ENCODE data around the gene PDLIM5. TPM values are rescaled to one million over a fixed set of nuclear protein-coding genes. Genes with fewer than 3 reads are reported as not detected.
"Not testable (repeated sequence)": the region's sequence is repeated elsewhere in the genome, so short reads cannot be mapped to it uniquely, and the experiment has no call there.

PDLIM5 gene
- total RNA-seq, 4 donors from 2014 or later, result 62.9 to 133 (median 110) TPM

GRCh38 chr4:94508806-94509205 is 57.1 kb downstream of the PDLIM5 start:
- no peak for DNase-seq
- H3K4me1 ChIP-seq, result peaks cover 13 to 40% (median 28%) of the 10 kb centered on the region in 4 donors
- TF ChIP-seq EP300 (IDR thresholded peaks at IDR 0.05; ENCODE audit: low read depth), result no peak
- no peak for TF ChIP-seq CTCF (IDR thresholded peaks at IDR 0.05)
- TF ChIP-seq POLR2AphosphoS5 (IDR thresholded peaks at IDR 0.05), result no peak
- TF ChIP-seq POLR2A (IDR thresholded peaks at IDR 0.05), result no peak
- no peaks in the 10 kb centered on the region for H3K9me3 ChIP-seq
- no peak overlapping the region for H3K4me3 ChIP-seq
- intact Hi-C loops (cut with DNase I; ENCODE audit: low total_unique reads) (no loop called here), in situ Hi-C loops (cut with MboI; ENCODE audit: low pct_ligation_motif_present in 1 of 4, low pct_unique_long_range_greater_than_20kb in 1 of 4, low sequenced_read_pairs in 3 of 4) (no loop called here)
- H3K27ac ChIP-seq, result peak overlapping the region; percentile 18 to 54 (median 28)
- no peaks in the 10 kb centered on the region for H3K36me3 ChIP-seq
- WGBS, 2 donors (ENCODE audit: low coverage in 1 of 2), result 50 to 55% methylated on average over 1 of the region's 1 CpG
- no peaks in the 10 kb centered on the region for H3K27me3 ChIP-seq

- Histone ChIP-seq H3K4me3 (no peak overlapping the region), H3K9me3 (no peaks in the 10 kb centered on the region), H3K36me3 (no peaks in the 10 kb centered on the region), H3K4me1 (peaks cover 13 to 52% (median 37%) of the 10 kb centered on the region in 4 donors), H3K27me3 (no peaks in the 10 kb centered on the region), H3K27ac (no peak overlapping the region)
- intact Hi-C loops (cut with DNase I; ENCODE audit: low total_unique reads), result no loop called here
- in situ Hi-C loops (cut with MboI; ENCODE audit: low pct_ligation_motif_present in 1 of 4, low pct_unique_long_range_greater_than_20kb in 1 of 4, low sequenced_read_pairs in 3 of 4), result no loop called here
- 100% methylated on average over 1 of the region's 1 CpG for WGBS, 2 donors (ENCODE audit: low coverage in 1 of 2)
- TF ChIP-seq CTCF (IDR thresholded peaks at IDR 0.05), result no peak
- TF ChIP-seq POLR2AphosphoS5 (IDR thresholded peaks at IDR 0.05), result no peak
- TF ChIP-seq EP300 (IDR thresholded peaks at IDR 0.05; ENCODE audit: low read depth), result no peak
- no peak for TF ChIP-seq POLR2A (IDR thresholded peaks at IDR 0.05)
- no peak for DNase-seq
Measured at GRCh38 chr4:94511591-94511990, 59.8 kb downstream of the PDLIM5 start.

- peaks cover 1 to 51% (median 24%) of the 10 kb centered on the region in 4 donors for H3K4me1 ChIP-seq
- H3K4me3 ChIP-seq; H3K36me3 ChIP-seq; H3K27me3 ChIP-seq; in situ Hi-C loops (cut with MboI; ENCODE audit: low pct_ligation_motif_present in 1 of 4, low pct_unique_long_range_greater_than_20kb in 1 of 4, low sequenced_read_pairs in 3 of 4); H3K27ac ChIP-seq; DNase-seq; H3K9me3 ChIP-seq; intact Hi-C loops (cut with DNase I; ENCODE audit: low total_unique reads): not testable (repeated sequence)
- WGBS, 2 donors (ENCODE audit: low coverage in 1 of 2), result 85 to 95% methylated on average over 2 of the region's 2 CpGs
Measured at GRCh38 chr4:94513532-94513931, 61.8 kb downstream of the PDLIM5 start.

GRCh38 chr4:94515365-94515764 is 63.6 kb downstream of the PDLIM5 start:
- in situ Hi-C loops (cut with MboI; ENCODE audit: low pct_ligation_motif_present in 1 of 4, low pct_unique_long_range_greater_than_20kb in 1 of 4, low sequenced_read_pairs in 3 of 4) (no loop called here), intact Hi-C loops (cut with DNase I; ENCODE audit: low total_unique reads) (no loop called here)
- WGBS, 2 donors (ENCODE audit: low coverage in 1 of 2), result 80 to 90% methylated on average over 4 of the region's 4 CpGs
- TF ChIP-seq CTCF (IDR thresholded peaks at IDR 0.05) (no peak), POLR2AphosphoS5 (IDR thresholded peaks at IDR 0.05) (no peak), POLR2A (IDR thresholded peaks at IDR 0.05) (no peak), EP300 (IDR thresholded peaks at IDR 0.05; ENCODE audit: low read depth) (no peak)
- Histone ChIP-seq H3K36me3 (no peaks in the 10 kb centered on the region), H3K27ac (peak overlapping the region; percentile 15 to 42 (median 30)), H3K4me3 (no peak overlapping the region), H3K9me3 (no peaks in the 10 kb centered on the region), H3K27me3 (no peaks in the 10 kb centered on the region), H3K4me1 (peaks cover 10 to 59% (median 21%) of the 10 kb centered on the region in 4 donors)
- no peak for DNase-seq

GRCh38 chr4:94516067-94516466 is 64.3 kb downstream of the PDLIM5 start:
- H3K9me3 ChIP-seq, result no peaks in the 10 kb centered on the region
- TF ChIP-seq CTCF (IDR thresholded peaks at IDR 0.05) (no peak), EP300 (IDR thresholded peaks at IDR 0.05; ENCODE audit: low read depth) (peak; percentile 71)
- 52 to 65% methylated on average over 3 of the region's 3 CpGs for WGBS, 2 donors (ENCODE audit: low coverage in 1 of 2)
- intact Hi-C loops (cut with DNase I; ENCODE audit: low total_unique reads), result no loop called here
- no peaks in the 10 kb centered on the region for H3K36me3 ChIP-seq
- H3K27ac ChIP-seq, result peak overlapping the region; percentile 34 to 46 (median 43)
- DNase-seq, result no peak
- H3K4me3 ChIP-seq, result no peak overlapping the region
- in situ Hi-C loops (cut with MboI; ENCODE audit: low pct_ligation_motif_present in 1 of 4, low pct_unique_long_range_greater_than_20kb in 1 of 4, low sequenced_read_pairs in 3 of 4), result no loop called here
- no peaks in the 10 kb centered on the region for H3K27me3 ChIP-seq
- peaks cover 10 to 62% (median 21%) of the 10 kb centered on the region in 4 donors for H3K4me1 ChIP-seq

Data from transverse colon (tissue), 4 donors.